Activated CD4-positive, alpha-beta T cell treated with anti-CD3 and anti-CD28 coated beads, Interleukin-2, amount 50 U/mL, for 48 hours (primary cell): ENCODE data around the gene LRCOL1.

Source experiments
- DNase-seq, 2 experiments: peaks; one replicate each; pipeline ENCODE4 v3.0.0-alpha.2; 2020

The LRCOL1 gene

GRCh38 chr12:132610051-132610759, at the start of gene LRCOL1:
Gene LRCOL1 (minus strand): TSS chr12:132610582. CDS start chr12:132606251, 4,331 bp downstream.
- no peak for DNase-seq

GRCh38 chr12:132660052-132660451, 49.7 kb upstream of the LRCOL1 start:
- DNase-seq: no peak

- DNase-seq: no peak
Measured at GRCh38 chr12:132659146-132659545, 48.8 kb upstream of the LRCOL1 start.

- DNase-seq: no peak
Measured at GRCh38 chr12:132658149-132658894, 47.9 kb upstream of the LRCOL1 start.

GRCh38 chr12:132657004-132657727, 46.8 kb upstream of the LRCOL1 start:
- no peak for DNase-seq

- DNase-seq: no peak
Measured at GRCh38 chr12:132653567-132654290, 43.3 kb upstream of the LRCOL1 start.

GRCh38 chr12:132651444-132652100, 41.2 kb upstream of the LRCOL1 start:
- DNase-seq: no peak

GRCh38 chr12:132649226-132649945, 39.0 kb upstream of the LRCOL1 start:
- no peak for DNase-seq

- no peak for DNase-seq
Measured at GRCh38 chr12:132648616-132649225, 38.3 kb upstream of the LRCOL1 start.

GRCh38 chr12:132647858-132648257, 37.5 kb upstream of the LRCOL1 start:
- DNase-seq: no peak

- peak in 1 of 2 experiments; percentile 15 for DNase-seq
Measured at GRCh38 chr12:132646850-132647249, 36.5 kb upstream of the LRCOL1 start.

GRCh38 chr12:132642846-132643835, 32.8 kb upstream of the LRCOL1 start:
- no peak for DNase-seq

GRCh38 chr12:132641811-132642650, 31.6 kb upstream of the LRCOL1 start:
- DNase-seq: no peak

- DNase-seq: no peak
Measured at GRCh38 chr12:132640936-132641335, 30.6 kb upstream of the LRCOL1 start.

GRCh38 chr12:132639956-132640520, 29.7 kb upstream of the LRCOL1 start:
- DNase-seq: no peak

GRCh38 chr12:132638541-132639408, 28.4 kb upstream of the LRCOL1 start:
- no peak for DNase-seq

- no peak for DNase-seq
Measured at GRCh38 chr12:132637811-132638210, 27.4 kb upstream of the LRCOL1 start.
